Activated CD8-positive, alpha-beta memory T cell treated with anti-CD3 and anti-CD28 coated beads for 36 hours (primary cell): Measurements from ENCODE around the gene DNAAF2. TPM values are rescaled to one million over a fixed set of nuclear protein-coding genes. Genes with fewer than 3 reads are reported as not detected.

Experiments
- total RNA-seq, 2 experiments: library from RNA; stranded (reverse); gene quantifications; one replicate each; pipeline ENCODE4 v1.2.3, GENCODE V29; 2021

The DNAAF2 gene
- total RNA-seq, 2 experiments from 2014 or later: 17.1 to 17.8 TPM

Other genes starting within 250 kb of the DNAAF2 start
- 1,000 to 10,000 TPM; 2,012 to 2,031 TPM for gene RPS29, start 48.9 kb downstream of the DNAAF2 start, total RNA-seq
- 10 to 100 TPM; 48.8 to 54.1 TPM for gene LRR1, start 36.3 kb downstream of the DNAAF2 start, total RNA-seq
- 100 to 1,000 TPM; 247 to 251 TPM for gene RPL36AL, start 14.6 kb downstream of the DNAAF2 start, total RNA-seq
- 10 to 100 TPM; 49.3 to 50.5 TPM for gene MGAT2, start 14.4 kb downstream of the DNAAF2 start, total RNA-seq
- 10 to 100 TPM; 43.1 to 44.4 TPM for gene POLE2, start 53.0 kb upstream of the DNAAF2 start, total RNA-seq
- gene KLHDC1, start 57.9 kb upstream of the DNAAF2 start, total RNA-seq: 1 to 10 TPM in 1 of 2 experiments, under 1 TPM in 1; 0.69 to 1.2 TPM
- 10 to 100 TPM; 21.2 to 23.3 TPM for gene KLHDC2, start 132.9 kb upstream of the DNAAF2 start, total RNA-seq
- gene NEMF, start 217.5 kb upstream of the DNAAF2 start, total RNA-seq: 10 to 100 TPM; 73.3 to 74.7 TPM